ENCODE results near the gene CAMTA1.

CAMTA1 gene

GRCh38 chr1:7646981-7647901 is 862.0 kb downstream of the CAMTA1 start:
- no peak overlapping the region for H3K4me3 ChIP-seq (ENCODE audit: low read length)
- peak; percentile 38 for DNase-seq (ENCODE audit: low read depth)
- TF ChIP-seq, protein P1, sequence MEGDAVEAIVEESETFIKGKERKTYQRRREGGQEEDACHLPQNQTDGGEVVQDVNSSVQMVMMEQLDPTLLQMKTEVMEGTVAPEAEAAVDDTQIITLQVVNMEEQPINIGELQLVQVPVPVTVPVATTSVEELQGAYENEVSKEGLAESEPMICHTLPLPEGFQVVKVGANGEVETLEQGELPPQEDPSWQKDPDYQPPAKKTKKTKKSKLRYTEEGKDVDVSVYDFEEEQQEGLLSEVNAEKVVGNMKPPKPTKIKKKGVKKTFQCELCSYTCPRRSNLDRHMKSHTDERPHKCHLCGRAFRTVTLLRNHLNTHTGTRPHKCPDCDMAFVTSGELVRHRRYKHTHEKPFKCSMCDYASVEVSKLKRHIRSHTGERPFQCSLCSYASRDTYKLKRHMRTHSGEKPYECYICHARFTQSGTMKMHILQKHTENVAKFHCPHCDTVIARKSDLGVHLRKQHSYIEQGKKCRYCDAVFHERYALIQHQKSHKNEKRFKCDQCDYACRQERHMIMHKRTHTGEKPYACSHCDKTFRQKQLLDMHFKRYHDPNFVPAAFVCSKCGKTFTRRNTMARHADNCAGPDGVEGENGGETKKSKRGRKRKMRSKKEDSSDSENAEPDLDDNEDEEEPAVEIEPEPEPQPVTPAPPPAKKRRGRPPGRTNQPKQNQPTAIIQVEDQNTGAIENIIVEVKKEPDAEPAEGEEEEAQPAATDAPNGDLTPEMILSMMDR (conservative IDR thresholded peaks at IDR 0.05; ENCODE audit: low read length): peak; percentile 75

DNA sequence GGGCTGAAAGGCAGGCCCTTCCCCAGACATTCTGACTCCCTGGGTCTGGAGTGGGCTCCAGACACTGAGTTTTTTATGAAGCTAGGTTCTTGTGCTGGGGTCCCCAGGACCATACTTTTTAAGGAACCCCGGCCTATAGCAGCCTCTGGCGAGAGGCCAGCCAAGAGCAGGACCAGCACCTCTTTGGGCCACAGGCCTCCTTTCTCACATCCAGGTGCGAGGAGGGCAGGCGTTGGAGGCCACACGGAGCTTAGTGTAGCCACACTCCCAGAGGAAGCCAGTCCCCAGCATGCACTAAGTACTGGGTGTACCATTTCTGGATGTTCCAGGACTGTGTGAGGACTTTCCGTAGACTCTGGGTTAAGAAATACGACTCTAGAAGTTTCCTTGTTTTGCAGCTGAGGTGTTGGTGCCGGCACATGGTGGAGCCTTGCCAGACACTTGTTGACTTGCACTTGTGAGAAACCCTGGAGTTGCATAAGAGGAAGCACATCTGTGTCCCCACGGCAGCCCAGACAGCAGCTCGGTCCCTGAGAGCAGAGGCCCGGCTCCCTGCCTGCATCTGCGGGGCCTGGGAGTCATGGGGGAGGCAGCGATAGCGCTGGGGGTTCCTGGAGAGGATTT is 863.6 kb downstream of the CAMTA1 start:
- DNase-seq (ENCODE audit: low read depth): peak; percentile 46
- TF ChIP-seq, protein P1 (conservative IDR thresholded peaks at IDR 0.05; ENCODE audit: low read length): no peak
- H3K4me3 ChIP-seq (ENCODE audit: low read length): no peak overlapping the region

DNA sequence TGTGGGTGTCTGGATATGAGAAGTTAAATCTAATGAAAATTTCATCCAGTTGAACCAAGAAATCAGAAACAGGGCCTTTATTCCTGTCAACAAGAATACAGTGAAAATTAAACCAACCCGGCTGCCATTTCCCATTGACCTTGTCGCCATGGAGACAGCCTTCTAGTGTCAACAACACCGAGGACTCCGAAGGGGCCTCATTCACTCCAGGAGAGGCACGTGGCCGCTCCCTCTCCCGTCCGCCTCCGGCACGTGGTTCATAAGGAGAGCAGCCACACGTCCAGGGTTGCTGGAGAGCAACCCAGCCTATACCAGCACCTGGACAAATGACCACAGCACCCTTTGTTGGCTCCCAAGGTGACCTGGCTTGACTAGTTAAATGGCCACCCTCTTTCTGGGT is 865.5 kb downstream of the CAMTA1 start:
- TF ChIP-seq, protein P1 (conservative IDR thresholded peaks at IDR 0.05; ENCODE audit: low read length): no peak
- H3K4me3 ChIP-seq (ENCODE audit: low read length): no peak overlapping the region
- no peak for DNase-seq (ENCODE audit: low read depth)

DNA sequence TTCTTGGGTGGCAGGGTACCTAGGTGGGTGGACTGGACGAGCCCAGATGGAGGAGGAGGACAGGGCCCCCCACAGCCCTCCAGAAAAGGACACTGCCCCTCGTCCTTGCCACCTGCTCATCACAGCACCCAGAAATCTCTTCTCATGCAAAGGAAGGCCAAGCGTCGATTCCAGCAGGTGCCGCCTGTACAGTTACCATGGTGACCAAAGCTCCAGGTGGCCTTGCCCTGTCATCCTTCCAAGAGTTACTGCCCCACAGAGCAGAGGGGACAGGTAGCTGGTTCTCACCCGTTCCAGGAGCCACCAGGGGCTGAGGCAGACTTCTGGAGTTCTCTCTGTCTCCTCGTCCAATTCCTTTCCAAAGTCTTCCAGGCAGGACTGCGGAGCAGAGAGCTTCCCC is 865.9 kb downstream of the CAMTA1 start:
- no peak for DNase-seq (ENCODE audit: low read depth)
- H3K4me3 ChIP-seq (ENCODE audit: low read length): no peak overlapping the region
- TF ChIP-seq, protein P1 (conservative IDR thresholded peaks at IDR 0.05; ENCODE audit: low read length): no peak

DNA sequence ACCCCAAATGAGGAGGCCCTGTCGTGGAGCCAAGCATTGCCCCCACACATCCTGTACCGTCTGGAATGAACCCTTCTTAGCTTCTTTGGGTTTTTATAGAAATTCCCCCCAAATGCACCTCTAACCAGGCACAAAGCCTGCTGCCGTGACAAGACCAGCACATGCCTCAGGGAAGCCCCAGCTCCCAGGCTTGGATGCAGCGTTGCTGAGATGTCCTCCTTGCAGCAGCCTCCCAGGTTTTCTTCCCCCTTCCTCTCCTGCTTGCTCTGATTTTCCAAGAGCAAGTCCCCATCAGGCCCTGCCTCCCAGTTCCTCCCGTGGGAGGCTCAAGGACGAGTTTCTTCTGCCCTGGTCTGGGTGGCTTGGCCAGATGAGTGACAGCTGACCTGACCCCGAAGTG is 866.8 kb downstream of the CAMTA1 start:
- TF ChIP-seq, protein P1 (conservative IDR thresholded peaks at IDR 0.05; ENCODE audit: low read length): no peak
- no peak for DNase-seq (ENCODE audit: low read depth)
- H3K4me3 ChIP-seq (ENCODE audit: low read length): no peak overlapping the region

DNA sequence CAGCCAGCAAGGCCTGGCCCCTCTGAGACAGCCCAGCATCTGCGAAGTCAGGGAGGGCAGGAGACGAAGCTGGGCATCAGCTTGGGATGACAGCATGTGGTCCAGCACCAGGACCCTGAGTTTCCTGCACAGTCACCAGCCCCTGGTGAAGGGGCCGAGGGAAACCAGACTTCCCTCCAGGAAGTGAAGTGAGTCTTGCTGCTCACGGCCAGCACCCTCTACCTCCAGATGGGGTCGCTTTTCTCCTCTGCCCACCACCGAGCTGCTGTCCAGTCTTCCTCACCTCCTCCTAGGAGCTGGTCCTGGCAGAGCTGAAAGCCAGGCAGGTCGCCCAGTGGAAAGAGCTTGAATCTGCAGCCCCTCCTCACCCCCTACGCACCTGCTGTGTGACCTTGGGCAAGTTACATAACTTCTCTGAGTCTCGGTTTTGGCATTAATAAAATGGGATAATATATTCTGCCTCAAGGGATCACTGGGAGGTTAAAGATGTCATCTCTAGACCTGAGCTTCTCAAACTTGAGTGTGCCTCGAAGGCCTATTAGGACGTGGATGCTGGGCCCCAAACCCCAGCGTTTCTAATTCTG is 867.4 kb downstream of the CAMTA1 start:
- DNase-seq (ENCODE audit: low read depth): no peak
- H3K4me3 ChIP-seq (ENCODE audit: low read length): no peak overlapping the region
- TF ChIP-seq, protein P1 (conservative IDR thresholded peaks at IDR 0.05; ENCODE audit: low read length): no peak
